ENCODE data around the gene FBXO22.

DNA sequence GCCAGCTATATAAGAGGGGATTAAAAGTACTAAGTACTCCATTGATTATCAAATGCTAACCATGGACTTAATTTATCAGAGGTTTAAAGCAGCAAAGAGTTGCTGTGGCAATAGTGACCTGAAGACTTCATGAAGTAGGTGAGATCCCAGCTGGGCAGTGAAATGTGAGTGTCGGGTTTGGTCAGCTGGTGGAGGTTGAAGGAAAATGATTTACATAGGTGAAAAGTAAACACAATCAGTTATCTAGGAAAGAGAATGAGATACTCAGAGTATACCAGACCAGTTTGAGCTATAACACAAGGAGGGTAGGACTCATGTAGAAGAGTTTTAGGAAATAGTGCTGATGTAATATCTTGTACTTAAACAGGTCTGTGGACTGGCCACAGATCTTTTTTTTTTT lies 16.5 kb upstream of the FBXO22 start:
- no peak for TF ChIP-seq EZH2 (IDR thresholded peaks at IDR 0.05; ENCODE audit: borderline replicate concordance, insufficient read depth, low read depth, low read length, poor library complexity, severe bottlenecking)
- TF ChIP-seq, protein P1, sequence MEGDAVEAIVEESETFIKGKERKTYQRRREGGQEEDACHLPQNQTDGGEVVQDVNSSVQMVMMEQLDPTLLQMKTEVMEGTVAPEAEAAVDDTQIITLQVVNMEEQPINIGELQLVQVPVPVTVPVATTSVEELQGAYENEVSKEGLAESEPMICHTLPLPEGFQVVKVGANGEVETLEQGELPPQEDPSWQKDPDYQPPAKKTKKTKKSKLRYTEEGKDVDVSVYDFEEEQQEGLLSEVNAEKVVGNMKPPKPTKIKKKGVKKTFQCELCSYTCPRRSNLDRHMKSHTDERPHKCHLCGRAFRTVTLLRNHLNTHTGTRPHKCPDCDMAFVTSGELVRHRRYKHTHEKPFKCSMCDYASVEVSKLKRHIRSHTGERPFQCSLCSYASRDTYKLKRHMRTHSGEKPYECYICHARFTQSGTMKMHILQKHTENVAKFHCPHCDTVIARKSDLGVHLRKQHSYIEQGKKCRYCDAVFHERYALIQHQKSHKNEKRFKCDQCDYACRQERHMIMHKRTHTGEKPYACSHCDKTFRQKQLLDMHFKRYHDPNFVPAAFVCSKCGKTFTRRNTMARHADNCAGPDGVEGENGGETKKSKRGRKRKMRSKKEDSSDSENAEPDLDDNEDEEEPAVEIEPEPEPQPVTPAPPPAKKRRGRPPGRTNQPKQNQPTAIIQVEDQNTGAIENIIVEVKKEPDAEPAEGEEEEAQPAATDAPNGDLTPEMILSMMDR (IDR thresholded peaks at IDR 0.05) = no peak
